IPS-20b (cell line): ENCODE data around the gene CAND1.

Experiments used
- H3K27ac ChIP-seq: one replicate; pipeline ENCODE4 v1.5.1; 2013; ENCODE audit warnings: low read length
- H3K27me3 ChIP-seq: 2 replicates; pipeline ENCODE4 v1.6.1; 2013; ENCODE audit warnings: mild to moderate bottlenecking, low read length, inconsistent platforms; ENCODE audit not compliant: insufficient read depth
- H3K36me3 ChIP-seq: 2 replicates; pipeline ENCODE4 v1.6.1; 2013; ENCODE audit warnings: low read depth, mild to moderate bottlenecking, inconsistent platforms, low read length, moderate library complexity; ENCODE audit not compliant: insufficient read depth
- H3K4me1 ChIP-seq: 2 replicates; pipeline ENCODE4 v1.6.1; 2013; ENCODE audit warnings: mild to moderate bottlenecking, control low read depth, inconsistent platforms, low read length, moderate library complexity; ENCODE audit not compliant: insufficient read depth
- H3K4me3 ChIP-seq: 2 replicates; pipeline ENCODE4 v1.5.1; 2013; ENCODE audit warnings: mild to moderate bottlenecking, low read length, inconsistent platforms
- H3K9ac ChIP-seq: 2 replicates; pipeline ENCODE4 v1.6.1; 2013; ENCODE audit warnings: low read depth, mild to moderate bottlenecking, inconsistent platforms, low read length, moderate library complexity
- H3K9me3 ChIP-seq: 2 replicates; pipeline ENCODE4 v1.6.1; 2013; ENCODE audit warnings: mild to moderate bottlenecking, low read depth, low read length, inconsistent platforms; ENCODE audit not compliant: insufficient read depth

The CAND1 gene

GRCh38 chr12:67367843-67368242 is 98.7 kb downstream of the CAND1 start:
- no peaks in the 10 kb centered on the region for H3K36me3 ChIP-seq
- no peak overlapping the region for H3K9ac ChIP-seq
- no peaks in the 10 kb centered on the region for H3K9me3 ChIP-seq
- H3K4me1 ChIP-seq, result no peaks in the 10 kb centered on the region
- no peak overlapping the region for H3K4me3 ChIP-seq
- H3K27ac ChIP-seq, result no peak overlapping the region
- H3K27me3 ChIP-seq, result no peaks in the 10 kb centered on the region
